SK-N-SH (cell line): Measurements from ENCODE around the gene NAP1L1. TPM values are rescaled to one million over a fixed set of nuclear protein-coding genes. Genes with fewer than 3 reads are reported as not detected.
A peak's percentile ranks its signal among the peaks of the same experiment; 100 is the strongest.

Experiments used
- CTCF ChIA-PET: fragments of 300-600, 350-600 bp; formaldehyde crosslinking; extraction: SDS; loops from one replicate; lab custom pipeline; 2021; lab: Yijun Ruan, JAX
- POLR2A ChIA-PET: fragments of 350-600 bp; sonication (Branson Sonifier 250); formaldehyde crosslinking; extraction: SDS; loops from one replicate; lab custom pipeline; 2020; ENCODE audit warnings: antibody characterized with exemption, inconsistent platforms; lab: Yijun Ruan, JAX
- DNase-seq: peaks from one replicate; pipeline ENCODE4 v3.0.0; 2012
- H2AFZ ChIP-seq: fragments of 200-600 bp; sonication (generic); 2 replicates; pipeline ENCODE4 v1.8.1; 2016; ENCODE audit warnings: antibody characterized with exemption, mild to moderate bottlenecking, low read depth
- H3F3A ChIP-seq: fragments of 200-600 bp; sonication (generic); replicated peaks from 2 replicates; pipeline ENCODE3; 2016; ENCODE audit warnings: antibody characterized with exemption, mild to moderate bottlenecking; ENCODE audit not compliant: insufficient read depth
- H3K27ac ChIP-seq, 2 experiments: fragments of 200-500 bp in 1 of 2; fragments of 200-600 bp in 1 of 2; sonication (Bioruptor generic) in 1 of 2; sonication (generic), shearing (Covaris generic) in 1 of 2; 2 replicates each; pipeline versions ENCODE4 v1.5.1 to v1.6.1; 2014 to 2016; ENCODE audit warnings: low read depth in 2 of 2, inconsistent platforms in 1 of 2, low read length in 1 of 2, mild to moderate bottlenecking in 1 of 2, mixed read lengths in 1 of 2
- H3K27me3 ChIP-seq: fragments of 200-600 bp; sonication (generic), shearing (Covaris generic); 2 replicates; pipeline ENCODE4 v1.6.1; 2016; ENCODE audit warnings: mixed run types; ENCODE audit not compliant: insufficient read depth
- H3K36me3 ChIP-seq, 2 experiments: fragments of 200-500 bp in 1 of 2; fragments of 200-600 bp in 1 of 2; sonication (Bioruptor generic) in 1 of 2; sonication (generic) in 1 of 2; replicated peaks in 1 of 2; 2 replicates each; pipeline versions ENCODE3 to v1.5.1; 2014 to 2016; ENCODE audit warnings: low read length in 1 of 2, mild to moderate bottlenecking in 1 of 2; ENCODE audit not compliant: insufficient read depth in 2 of 2, control insufficient read depth in 1 of 2
- H3K4me1 ChIP-seq, 2 experiments: fragments of 200-500 bp in 1 of 2; fragments of 200-600 bp in 1 of 2; sonication (Bioruptor generic) in 1 of 2; sonication (generic), shearing (Covaris generic) in 1 of 2; 2 replicates each; pipeline versions ENCODE4 v1.5.1 to v1.6.1; 2014 to 2016; ENCODE audit warnings: low read depth in 1 of 2, low read length in 1 of 2, mixed run types in 1 of 2; ENCODE audit not compliant: insufficient read depth in 2 of 2, control insufficient read depth in 1 of 2
- H3K4me2 ChIP-seq: fragments of 200-600 bp; sonication (generic), shearing (Covaris generic); 2 replicates; pipeline ENCODE4 v1.6.1; 2017; ENCODE audit warnings: mixed run types
- H3K4me3 ChIP-seq, 2 experiments: fragments of 200-500 bp in 1 of 2; fragments of 200-600 bp in 1 of 2; sonication (Bioruptor generic) in 1 of 2; sonication (generic), shearing (Covaris generic) in 1 of 2; 2 replicates each; pipeline versions ENCODE4 v1.5.1 to v1.8.1; 2014 to 2016; ENCODE audit warnings: low read depth in 2 of 2, inconsistent platforms in 1 of 2, low read length in 1 of 2, mild to moderate bottlenecking in 1 of 2, mixed read lengths in 1 of 2, moderate library complexity in 1 of 2
- H3K79me2 ChIP-seq: fragments of 200-600 bp; sonication (generic); 2 replicates; pipeline ENCODE4 v1.8.1; 2017; ENCODE audit warnings: mild to moderate bottlenecking; ENCODE audit not compliant: insufficient read depth
- H3K9ac ChIP-seq: fragments of 200-600 bp; sonication (generic); 2 replicates; pipeline ENCODE4 v1.6.1; 2017; ENCODE audit warnings: mixed run types
- H3K9me2 ChIP-seq: fragments of 200-600 bp; sonication (generic); 2 replicates; pipeline ENCODE4 v1.6.1; 2017; ENCODE audit warnings: mixed run types
- H3K9me3 ChIP-seq: fragments of 200-600 bp; sonication (generic); 2 replicates; pipeline ENCODE4 v1.6.1; 2017; ENCODE audit warnings: mixed run types, mild to moderate bottlenecking, moderate library complexity
- H4K20me1 ChIP-seq: fragments of 200-600 bp; sonication (generic); 2 replicates; pipeline ENCODE4 v1.6.1; 2017; ENCODE audit warnings: mild to moderate bottlenecking, mixed run types; ENCODE audit not compliant: insufficient read depth
- CHD2 ChIP-seq: fragments of 150-350 bp; IDR thresholded peaks from 2 replicates; pipeline ENCODE4 v1.6.1; 2018; ENCODE audit warnings: low read length; ENCODE audit not compliant: partially characterized antibody
- EZH2phosphoT487 ChIP-seq: fragments of 200-600 bp; sonication (generic); IDR thresholded peaks from 2 replicates; pipeline ENCODE4 v1.6.1; 2017; ENCODE audit warnings: low read depth, mixed run types, mild to moderate bottlenecking, antibody characterized with exemption, moderate library complexity, borderline replicate concordance
- FOXJ3 ChIP-seq: sonication (generic); formaldehyde crosslinking; IDR thresholded peaks from 2 replicates; pipeline ENCODE4 v1.5.1; 2020; ENCODE audit warnings: mild to moderate bottlenecking, missing genetic modification reagents
- FOXM1 ChIP-seq: IDR thresholded peaks from 2 replicates; pipeline ENCODE4 v1.4.0; 2012; ENCODE audit warnings: low read depth, mild to moderate bottlenecking
- IRF3 ChIP-seq: fragments of 150-350 bp; IDR thresholded peaks from 2 replicates; pipeline ENCODE4 v1.6.1; 2016; ENCODE audit warnings: mild to moderate bottlenecking, low read depth, low read length
- JUND ChIP-seq: IDR thresholded peaks from 2 replicates; pipeline ENCODE4 v1.4.0; 2012
- MAX ChIP-seq: IDR thresholded peaks from 2 replicates; pipeline ENCODE4 v1.4.0; 2012; ENCODE audit warnings: low read depth
- MXI1 ChIP-seq: IDR thresholded peaks from 2 replicates; pipeline ENCODE4 v1.6.1; 2012; ENCODE audit warnings: mild to moderate bottlenecking, low read depth, low read length, improper control_type of control experiment
- RCOR1 ChIP-seq: fragments of 150-350 bp; IDR thresholded peaks from 2 replicates; pipeline ENCODE4 v1.6.1; 2017; ENCODE audit warnings: antibody characterized with exemption, low read length
- RXRA ChIP-seq: IDR thresholded peaks from 2 replicates; pipeline ENCODE4 v1.4.0; 2012; ENCODE audit warnings: low read depth, mild to moderate bottlenecking, borderline replicate concordance
- SIN3A ChIP-seq: IDR thresholded peaks from 2 replicates; pipeline ENCODE4 v1.6.1; 2012; ENCODE audit warnings: low read depth, mild to moderate bottlenecking, low read length, moderate library complexity, borderline replicate concordance
- TAF1 ChIP-seq: IDR thresholded peaks from 2 replicates; pipeline ENCODE4 v1.6.1; 2012; ENCODE audit warnings: low read depth, mild to moderate bottlenecking, low read length, moderate library complexity, borderline replicate concordance
- TEAD4 ChIP-seq: IDR thresholded peaks from 2 replicates; pipeline ENCODE4 v1.4.0; 2012; ENCODE audit warnings: mild to moderate bottlenecking, borderline replicate concordance; ENCODE audit not compliant: insufficient read depth
- USF1 ChIP-seq: IDR thresholded peaks from 2 replicates; pipeline ENCODE4 v1.4.0; 2012; ENCODE audit warnings: low read depth, borderline replicate concordance
- USF2 ChIP-seq: fragments of 150-350 bp; IDR thresholded peaks from 2 replicates; pipeline ENCODE4 v1.6.1; 2017; ENCODE audit warnings: antibody characterized with exemption, low read length, low read depth, borderline replicate concordance
- YY1 ChIP-seq: IDR thresholded peaks from 2 replicates; pipeline ENCODE4 v1.4.0; 2012; ENCODE audit warnings: low read depth, mild to moderate bottlenecking
- ZBTB33 ChIP-seq: IDR thresholded peaks from 2 replicates; pipeline ENCODE4 v1.4.0; 2012; ENCODE audit warnings: low read depth, borderline replicate concordance
- WGBS: methylation state at CpG from one replicate; pipeline ENCODE4 v1.1.6; 2017; ENCODE audit warnings: low lambda C conversion rate; 5-methylcytosine and 5-hydroxymethylcytosine counted together
- polyA plus RNA-seq, 3 experiments: library from polyadenylated mRNA; depleted of rRNA; stranded (reverse); fragments of >200 nt; gene quantifications; 2 replicates each; pipeline ENCODE4 v1.2.3, GENCODE V29; 2012

Gene NAP1L1
- polyA plus RNA-seq, 1 of the 3 experiments (the other 2 are of a cell fraction) = 197 TPM

GRCh38 chr12:76023069-76023690 is 61.3 kb downstream of the NAP1L1 start:
- Histone ChIP-seq H4K20me1 (no peaks in the 10 kb centered on the region; the same call in 1 of the 2 replicates), H3K9me3 (no peaks in the 10 kb centered on the region), H3K4me1 (peaks cover 0 to 20% of the 10 kb centered on the region in 2 experiments; a peak in 3 of 4 replicates), H3K4me3 (no peak overlapping the region), H3K9me2 (no peaks in the 10 kb centered on the region), H3K27me3 (no peaks in the 10 kb centered on the region), H3K36me3 (peaks cover 8 to 12% of the 10 kb centered on the region in 2 experiments), H3K27ac (peak overlapping the region in 1 of 2 experiments; percentile 99; a peak in 1 of 4 replicates), H3K4me2 (no peak overlapping the region), H3K79me2 (peaks cover 16% of the 10 kb centered on the region), H2AFZ (no peak overlapping the region), H3K9ac (no peak overlapping the region), H3F3A (peaks cover 65% of the 10 kb centered on the region)
- WGBS = 86% methylated on average over 2 of the region's 2 CpGs
- no peak for DNase-seq
- ChIA-PET POLR2A (no interaction called here), CTCF (no interaction called here)
- TF ChIP-seq RXRA (no peak), RCOR1 (no peak), IRF3 (no peak), JUND (no peak), SIN3A (no peak), FOXJ3 (no peak), EZH2phosphoT487 (no peak), MAX (no peak), FOXM1 (no peak), CHD2 (no peak), ZBTB33 (no peak), USF1 (no peak)

GRCh38 chr12:76022506-76022905 is 62.0 kb downstream of the NAP1L1 start:
- no peaks in the 10 kb centered on the region for H3K27me3 ChIP-seq
- ChIA-PET POLR2A (no interaction called here), CTCF (interaction anchor here (1.0 kb wide), 1 partner anchor 10 kb away, joined by 3 read pairs; no protein-coding TSS in a partner anchor)
- H3K9me3 ChIP-seq = no peaks in the 10 kb centered on the region
- H3K4me2 ChIP-seq = no peak overlapping the region
- peaks cover 6 to 7% of the 10 kb centered on the region in 2 experiments for H3K36me3 ChIP-seq
- no peak overlapping the region for H2AFZ ChIP-seq
- no peak overlapping the region for H3K4me3 ChIP-seq
- no peak for DNase-seq
- H3K4me1 ChIP-seq = peaks cover 0 to 20% of the 10 kb centered on the region in 2 experiments; a peak in 3 of 4 replicates
- no peaks in the 10 kb centered on the region for H4K20me1 ChIP-seq
- no peak overlapping the region for H3K9ac ChIP-seq
- H3K9me2 ChIP-seq = no peaks in the 10 kb centered on the region
- H3K79me2 ChIP-seq = peaks cover 9% of the 10 kb centered on the region
- WGBS = 97% methylated on average over 3 of the region's 3 CpGs
- peaks cover 62% of the 10 kb centered on the region for H3F3A ChIP-seq
- H3K27ac ChIP-seq = peak overlapping the region in 1 of 2 experiments; percentile 99; a peak in 1 of 4 replicates
- no peak for TF ChIP-seq EZH2phosphoT487
- no peak for TF ChIP-seq YY1
- no peak for TF ChIP-seq RCOR1
- no peak for TF ChIP-seq FOXM1
- TF ChIP-seq IRF3 = no peak
- TF ChIP-seq USF2 = no peak
- no peak for TF ChIP-seq TAF1
- no peak for TF ChIP-seq JUND
- no peak for TF ChIP-seq RXRA
- TF ChIP-seq MXI1 = no peak
- TF ChIP-seq TEAD4 = no peak
- TF ChIP-seq MAX = no peak
- no peak for TF ChIP-seq SIN3A
